Fibroblast of peridontal ligament (primary cell): ENCODE results near the gene ZBED5.
"Not testable (repeated sequence)": the region's sequence is repeated elsewhere in the genome, so short reads cannot be mapped to it uniquely, and the experiment has no call there.

ENCODE experiments used
- DNase-seq: peaks from one replicate; pipeline ENCODE4 v3.0.0-alpha.2; 2010; ENCODE audit errors: extremely low read depth

The ZBED5 gene

GRCh38 chr11:10857709-10858438, at the start of gene ZBED5:
ZBED5 (minus strand) TSS chr11:10858053; CDS start chr11:10854945, 3,108 bp downstream.
- peak; percentile 96 for DNase-seq

DNA sequence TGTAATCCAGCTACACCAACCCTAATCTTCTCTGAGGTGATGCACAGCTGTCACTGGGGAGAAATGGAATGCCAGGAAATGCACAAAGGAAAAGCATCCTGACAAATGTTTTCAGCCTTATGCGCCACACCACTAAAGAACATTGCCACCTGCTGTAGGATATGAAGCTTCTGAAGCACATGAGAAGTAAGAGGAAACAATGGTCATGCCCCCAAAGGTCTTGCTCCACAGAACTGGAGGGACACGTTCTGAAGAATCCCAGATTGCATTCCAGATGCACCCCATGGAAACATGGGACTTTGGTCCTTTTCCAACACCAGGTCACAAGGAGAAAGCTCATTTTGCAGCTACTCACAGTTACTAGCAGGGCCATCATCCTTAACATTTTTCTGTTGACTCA, 48.7 kb upstream of the ZBED5 start:
- peak; percentile 54 for DNase-seq

DNA sequence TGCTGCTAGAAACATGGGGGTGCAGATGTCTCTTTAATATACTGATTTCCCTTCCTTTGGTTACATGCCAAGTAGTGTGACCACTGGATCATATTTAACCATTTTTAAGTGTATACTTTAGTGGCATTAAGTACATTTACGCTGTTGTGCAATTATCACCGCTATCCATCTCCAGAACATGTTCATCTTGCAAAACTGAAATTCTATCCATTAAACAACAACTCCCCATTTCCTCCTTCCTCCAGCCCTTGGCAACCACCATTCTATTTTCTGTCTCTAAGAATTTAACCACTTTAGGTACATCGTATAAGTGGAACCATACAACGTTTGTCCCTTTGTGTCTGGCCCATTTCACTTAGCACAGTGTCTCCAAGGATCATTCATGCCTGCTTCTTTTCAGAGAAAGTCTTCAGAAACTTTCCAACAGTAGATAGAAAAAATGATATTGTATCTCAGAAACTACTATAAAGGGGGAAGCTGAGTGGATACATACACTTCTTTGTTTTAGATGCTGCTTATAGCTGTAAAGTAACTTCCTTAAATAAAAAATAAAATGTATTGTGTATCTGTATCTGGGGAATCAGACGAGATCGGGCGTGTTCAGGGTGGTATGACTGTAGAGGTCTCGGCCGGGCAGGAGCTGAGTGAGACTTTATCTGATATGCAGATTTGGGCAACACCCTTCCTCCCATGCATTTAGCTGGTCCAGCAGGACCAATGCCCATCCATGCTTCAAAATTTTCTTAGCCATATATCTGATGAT, 44.6 kb upstream of the ZBED5 start:
- DNase-seq = no peak

- DNase-seq = peak; percentile 60
Observed at GRCh38 chr11:10900681-10901415, 43.0 kb upstream of the ZBED5 start.

DNA sequence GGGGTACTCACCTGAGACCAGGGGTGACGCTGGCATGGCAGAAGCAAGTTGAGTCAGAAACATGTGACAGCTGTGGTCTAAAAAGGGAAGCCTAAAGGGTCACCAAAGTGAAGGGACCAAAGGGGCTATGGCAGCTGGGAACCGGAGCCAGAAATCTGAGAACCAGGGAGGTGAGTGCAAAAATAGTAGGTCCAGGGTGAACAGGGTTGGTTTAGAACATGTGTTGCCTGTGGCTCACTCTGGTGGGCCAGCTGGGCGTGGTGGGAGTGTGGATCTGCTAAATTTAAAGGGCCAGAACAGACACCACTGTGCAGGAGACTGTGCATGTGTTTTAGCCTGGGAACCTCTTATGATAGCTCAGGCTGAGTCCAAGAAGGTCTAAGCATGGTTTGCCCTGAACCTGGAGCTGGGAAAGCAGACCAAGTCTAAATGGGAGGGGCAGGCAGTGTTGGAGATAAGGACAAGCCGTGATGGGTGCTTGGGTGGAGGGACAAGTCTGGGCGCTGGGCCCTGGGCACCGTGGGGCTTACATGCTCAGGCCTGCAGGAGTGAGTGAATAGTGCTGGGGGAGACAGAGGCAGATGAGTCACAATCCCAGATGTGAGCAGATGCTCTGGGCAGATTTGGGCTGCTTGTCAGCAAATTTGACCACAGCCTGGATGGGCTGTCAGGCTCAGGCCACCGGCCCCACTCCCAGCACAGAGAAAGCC, 41.4 kb upstream of the ZBED5 start:
- DNase-seq = no peak

- no peak for DNase-seq
Observed at GRCh38 chr11:10898763-10899025, 40.8 kb upstream of the ZBED5 start.

GRCh38 chr11:10898003-10898762, 40.3 kb upstream of the ZBED5 start:
- DNase-seq = no peak

- DNase-seq = no peak
Observed at GRCh38 chr11:10897150-10897549, 39.3 kb upstream of the ZBED5 start.

- DNase-seq = no peak
Observed at GRCh38 chr11:10896493-10896892, 38.6 kb upstream of the ZBED5 start.

DNA sequence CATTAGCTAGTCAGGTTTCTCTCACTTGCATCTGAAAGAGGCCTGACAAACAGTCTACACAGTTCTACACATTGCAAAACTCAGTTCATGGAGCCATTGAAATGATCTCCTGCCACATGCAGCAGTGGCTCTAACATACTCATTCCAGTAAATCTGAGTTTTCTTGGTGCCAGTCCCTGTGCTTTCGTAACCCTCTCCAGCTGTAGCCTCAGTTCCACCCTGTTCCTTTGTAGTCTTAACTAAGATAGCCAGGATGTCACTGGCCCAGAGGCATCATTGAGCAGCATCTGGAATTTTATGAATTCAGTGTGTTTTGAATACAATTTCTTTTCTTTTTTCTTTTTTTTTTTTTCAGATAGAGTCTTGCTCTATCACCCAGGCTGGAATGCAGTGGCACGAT, 37.4 kb upstream of the ZBED5 start:
- DNase-seq = no peak

- DNase-seq = no peak
Observed at GRCh38 chr11:10894666-10895065, 36.8 kb upstream of the ZBED5 start.

GRCh38 chr11:10893714-10894151, 35.9 kb upstream of the ZBED5 start:
- peak; percentile 96 for DNase-seq

- no peak for DNase-seq
Observed at GRCh38 chr11:10892250-10892649, 34.4 kb upstream of the ZBED5 start.

DNA sequence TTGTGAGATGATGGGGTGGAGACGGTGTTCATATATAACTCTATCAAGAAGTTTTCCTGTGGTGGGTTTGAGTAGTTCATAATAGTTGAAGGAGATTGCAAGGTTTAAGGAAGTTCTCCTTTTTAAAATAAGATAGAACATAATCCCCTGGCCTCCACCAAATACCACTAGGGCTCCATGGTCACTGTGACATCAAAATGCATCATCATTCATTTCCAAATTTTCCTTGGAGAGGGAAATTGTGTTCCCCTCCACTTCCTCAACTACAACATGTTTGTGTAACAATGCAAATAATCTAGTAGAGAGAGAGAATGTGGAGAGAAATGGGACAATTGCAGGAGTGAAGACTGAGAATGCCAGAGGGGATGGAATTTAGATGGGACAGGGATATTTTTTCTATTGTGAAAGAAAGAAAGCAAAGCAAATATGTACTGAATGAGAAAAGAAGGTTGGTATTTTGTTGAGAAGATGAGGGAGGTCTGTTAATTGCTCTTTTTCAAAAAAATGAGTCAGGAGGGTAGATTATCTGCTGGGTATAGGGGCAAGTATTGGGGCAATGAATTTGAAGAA, 33.4 kb upstream of the ZBED5 start:
- DNase-seq = no peak

GRCh38 chr11:10890083-10890482, 32.2 kb upstream of the ZBED5 start:
- DNase-seq = not testable (repeated sequence)

- no peak for DNase-seq
Observed at GRCh38 chr11:10887307-10887706, 29.5 kb upstream of the ZBED5 start.

GRCh38 chr11:10886652-10887250, 28.9 kb upstream of the ZBED5 start:
- no peak for DNase-seq

DNA sequence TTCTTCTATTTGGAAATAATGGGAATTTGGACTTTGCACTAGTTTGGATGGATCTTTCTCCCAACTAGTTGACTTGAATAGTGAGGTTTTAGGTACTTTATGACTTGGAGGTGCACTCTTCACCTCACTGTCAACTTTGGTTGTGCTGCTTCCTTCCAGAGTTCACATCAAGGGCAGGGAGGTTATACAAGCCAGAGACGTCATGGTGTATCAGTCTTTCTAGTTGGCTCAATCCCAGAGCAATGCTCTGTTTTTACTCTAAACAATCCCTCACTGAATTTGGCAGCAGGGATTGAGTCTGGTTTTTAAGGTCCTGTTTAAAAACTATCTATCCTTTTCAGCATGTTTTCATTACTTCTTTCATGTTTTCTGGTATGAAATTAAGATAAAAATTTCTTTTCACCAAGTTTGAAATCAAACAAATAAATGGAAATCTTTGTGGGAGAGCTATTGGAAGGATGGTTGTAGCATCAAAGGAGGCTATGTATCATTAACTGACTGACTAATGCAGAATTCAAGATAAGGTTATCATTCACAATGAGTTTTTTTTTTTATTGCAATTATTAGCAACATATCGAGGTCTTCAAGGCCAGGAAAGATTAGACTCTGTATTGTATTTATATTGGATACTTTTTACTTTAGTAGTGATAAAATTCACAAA, 28.0 kb upstream of the ZBED5 start:
- DNase-seq = peak; percentile 90

- DNase-seq = not testable (repeated sequence)
Observed at GRCh38 chr11:10884292-10884691, 26.4 kb upstream of the ZBED5 start.

DNA sequence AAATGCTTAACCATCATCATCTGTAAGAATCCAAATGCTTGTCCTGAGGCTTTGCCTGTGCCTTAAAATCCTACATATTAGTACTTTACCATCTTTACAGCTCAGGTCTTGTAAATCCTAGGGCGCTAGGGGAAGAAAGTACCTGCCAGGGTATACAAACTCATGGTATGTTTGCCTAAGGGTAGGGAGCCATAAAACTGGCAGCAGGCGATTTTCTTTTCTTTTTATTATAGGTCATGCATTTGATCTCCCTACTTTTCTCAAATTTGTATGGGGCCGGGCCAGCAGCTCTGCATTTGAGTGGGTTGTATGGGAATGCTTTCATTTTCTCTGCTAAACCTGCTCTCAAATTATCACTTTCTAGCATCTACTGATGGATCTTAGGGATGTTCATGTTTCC, 24.0 kb upstream of the ZBED5 start:
- DNase-seq = no peak
